SH-SY5Y (cell line): Measurements from ENCODE around the gene SERPIND1.

Experiments used
- GATA2 ChIP-seq: IDR thresholded peaks from 2 replicates; pipeline ENCODE4 v1.6.1; 2011; ENCODE audit warnings: mild to moderate bottlenecking, low read depth, low read length
- GATA3 ChIP-seq: IDR thresholded peaks from 2 replicates; pipeline ENCODE4 v1.6.1; 2011; ENCODE audit warnings: low read depth, mild to moderate bottlenecking, low read length, moderate library complexity

SERPIND1 gene

DNA sequence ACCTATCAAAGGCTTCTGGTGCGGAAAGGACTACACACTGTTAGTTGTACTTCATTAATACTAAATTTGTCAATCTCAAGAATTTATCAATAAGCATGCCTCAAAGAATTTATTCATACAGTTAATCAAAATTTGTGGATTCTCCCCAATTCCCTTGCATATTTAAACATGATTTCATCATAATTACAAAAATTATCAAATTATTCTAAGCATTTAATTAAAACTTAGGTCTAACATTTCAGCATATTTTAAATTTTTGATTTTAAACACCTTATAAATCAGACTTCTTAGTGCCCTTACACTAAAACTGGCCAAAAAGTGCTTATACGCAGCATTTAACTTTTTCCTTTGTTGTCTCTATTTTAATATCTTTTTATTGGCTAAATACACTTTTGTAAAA, 13.8 kb upstream of the SERPIND1 start:
- no peak for TF ChIP-seq GATA2
- no peak for TF ChIP-seq GATA3

DNA sequence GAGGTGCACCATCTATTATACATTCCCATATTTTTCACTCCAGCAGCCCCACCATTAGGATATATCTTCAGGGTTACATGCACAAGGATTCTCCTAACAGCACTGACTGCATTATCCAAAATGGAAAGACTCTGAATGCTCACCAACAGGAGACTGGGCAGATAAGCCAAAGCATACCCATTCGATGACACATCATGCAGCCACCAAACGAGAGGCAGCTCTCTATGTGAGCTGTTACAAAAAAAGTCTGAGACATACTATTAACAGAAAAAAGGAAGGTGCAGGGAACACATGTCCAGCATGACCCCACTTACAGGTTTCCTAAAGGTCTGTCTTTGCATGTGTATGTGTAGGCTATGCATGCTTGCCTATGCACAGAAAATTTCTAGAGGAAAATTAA, 12.4 kb upstream of the SERPIND1 start:
- no peak for TF ChIP-seq GATA2
- TF ChIP-seq GATA3: no peak

DNA sequence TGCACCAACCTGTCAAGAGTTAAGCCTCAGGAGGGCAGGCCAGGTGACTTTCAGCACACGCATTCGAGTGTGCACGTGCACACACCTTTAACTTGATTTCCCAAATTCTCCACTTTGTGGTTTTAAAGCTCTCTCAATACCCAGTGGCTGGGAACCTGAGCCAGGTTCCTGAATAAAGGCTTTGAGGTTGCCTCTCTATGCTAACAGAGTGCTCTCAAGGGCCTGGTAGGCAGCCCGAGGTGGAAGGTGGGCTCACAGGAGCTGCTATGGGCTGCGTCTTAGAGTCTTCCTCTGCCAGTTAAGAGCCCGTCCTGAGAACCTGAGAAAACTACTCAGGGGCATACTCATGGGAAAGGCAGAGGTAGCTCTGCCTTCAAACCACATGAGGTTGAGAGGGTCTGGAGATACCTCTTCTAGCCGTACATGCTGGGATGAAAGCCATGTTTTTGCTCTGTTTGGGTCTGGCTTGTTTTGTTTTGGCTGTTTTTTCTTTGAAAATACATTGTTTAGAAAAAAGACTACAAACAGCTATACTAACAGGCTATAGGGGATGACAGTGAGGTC, 11.6 kb upstream of the SERPIND1 start:
- no peak for TF ChIP-seq GATA3
- TF ChIP-seq GATA2: no peak

DNA sequence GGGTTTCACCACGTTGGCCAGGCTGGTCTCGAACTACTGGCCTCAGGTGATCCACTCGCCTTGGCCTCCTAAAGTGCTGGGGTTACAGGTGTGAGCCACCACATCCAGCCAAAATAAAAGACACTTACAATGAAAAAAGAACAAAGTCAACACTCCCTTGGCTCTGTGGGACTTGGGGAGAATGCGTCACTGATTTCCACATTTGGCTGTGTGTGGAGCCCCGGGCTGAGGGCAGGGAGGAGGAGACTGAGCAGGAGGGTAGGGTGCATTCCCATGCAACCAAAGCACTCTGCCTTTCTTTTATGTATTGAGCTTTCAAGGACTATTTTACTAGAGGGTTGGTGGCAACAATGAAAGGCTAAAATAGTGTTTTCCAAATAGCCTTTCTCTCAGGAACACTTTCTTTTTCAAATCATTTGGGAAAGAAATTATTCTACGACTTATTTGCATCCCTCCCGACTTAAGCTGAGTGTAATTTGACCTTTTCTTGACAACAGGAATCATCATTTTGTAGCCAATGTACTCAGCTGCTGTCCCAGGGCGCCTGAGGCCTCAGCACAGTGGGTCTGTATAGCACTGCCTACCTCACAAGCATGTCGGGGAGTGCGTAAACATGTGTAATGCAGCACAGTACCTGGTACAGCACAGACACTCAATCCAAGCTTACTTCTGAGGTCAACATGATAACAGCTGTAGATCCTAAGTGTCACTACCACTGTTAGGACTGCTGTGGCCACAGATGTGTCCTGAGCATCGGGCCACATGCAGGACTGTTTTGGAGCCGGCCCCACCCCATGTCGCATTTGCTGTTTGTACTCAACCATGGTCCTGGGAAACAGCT, 10.1 kb upstream of the SERPIND1 start:
- TF ChIP-seq GATA2 (no peak), GATA3 (no peak)

DNA sequence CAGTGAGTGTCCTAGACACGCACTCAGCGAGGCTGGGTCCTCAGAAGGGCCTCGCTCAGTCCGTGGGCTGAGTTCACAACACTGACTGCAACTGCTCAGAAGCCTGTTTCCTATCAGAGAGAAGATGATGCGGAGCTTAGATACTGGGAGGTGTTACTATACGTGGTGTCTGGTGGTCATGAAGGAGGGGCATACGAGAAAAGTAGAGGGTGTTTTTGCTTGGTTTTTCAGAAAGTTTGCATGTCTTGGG, 9.5 kb upstream of the SERPIND1 start:
- TF ChIP-seq GATA3: no peak
- no peak for TF ChIP-seq GATA2

DNA sequence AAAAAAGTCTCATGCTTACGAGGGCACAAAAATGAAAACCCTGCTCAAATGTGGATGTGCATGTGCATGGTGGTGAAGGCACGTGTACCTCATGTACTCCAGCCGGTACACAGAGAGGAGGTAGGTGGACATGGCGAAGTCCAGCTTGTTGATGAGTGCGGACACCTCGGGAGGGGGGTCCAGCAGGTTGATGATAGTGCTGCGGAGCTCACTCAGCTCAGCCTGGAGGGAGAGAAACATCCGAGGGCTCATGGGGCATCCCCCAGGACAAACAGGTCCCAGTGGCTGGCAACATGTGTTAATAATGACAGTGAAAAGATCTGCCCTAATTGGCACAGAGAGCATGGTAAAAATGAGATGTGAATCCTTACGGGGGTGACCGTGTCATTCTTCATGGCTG, 9.2 kb upstream of the SERPIND1 start:
- TF ChIP-seq GATA2 (no peak), GATA3 (no peak)

DNA sequence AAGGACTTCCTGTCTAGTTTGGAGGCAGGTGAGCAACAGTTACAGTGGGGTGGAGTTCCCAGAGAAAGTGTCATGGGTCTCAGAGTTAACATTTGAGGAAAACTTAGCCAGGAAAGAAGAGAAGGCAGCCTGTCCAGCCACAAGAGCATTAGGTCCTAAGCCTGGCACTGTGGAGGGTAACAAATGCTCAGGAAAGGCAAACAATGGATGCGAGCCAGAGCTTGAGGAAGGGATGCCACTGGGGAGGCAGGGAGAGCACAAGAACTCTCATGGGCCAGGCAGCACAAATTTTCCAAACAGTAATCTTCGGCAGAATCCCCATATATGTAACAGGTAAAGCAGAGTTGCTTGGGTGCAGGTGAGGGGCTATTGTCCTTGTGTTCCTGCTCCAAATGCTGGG, 8.0 kb upstream of the SERPIND1 start:
- TF ChIP-seq GATA3 (no peak), GATA2 (no peak)

DNA sequence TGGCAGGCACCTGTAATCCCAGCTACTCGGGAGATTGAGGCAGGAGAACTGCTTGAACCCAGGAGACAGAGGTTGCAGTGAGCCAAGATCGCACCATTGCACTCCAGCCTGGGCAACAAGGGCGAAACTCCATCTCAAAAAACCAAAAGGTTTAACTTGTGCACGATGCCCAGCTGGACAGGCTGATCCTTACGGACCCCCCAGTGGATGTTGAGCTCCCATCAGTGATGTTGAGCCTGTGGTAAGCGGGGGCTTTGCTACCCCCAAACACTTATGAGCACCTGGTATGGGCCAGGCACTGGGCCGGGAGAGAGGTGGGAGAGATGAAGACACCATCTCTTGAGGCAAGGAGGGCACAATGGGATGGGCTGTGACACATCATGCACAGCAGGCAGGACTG, 7.4 kb upstream of the SERPIND1 start:
- TF ChIP-seq GATA3: no peak
- TF ChIP-seq GATA2: no peak

DNA sequence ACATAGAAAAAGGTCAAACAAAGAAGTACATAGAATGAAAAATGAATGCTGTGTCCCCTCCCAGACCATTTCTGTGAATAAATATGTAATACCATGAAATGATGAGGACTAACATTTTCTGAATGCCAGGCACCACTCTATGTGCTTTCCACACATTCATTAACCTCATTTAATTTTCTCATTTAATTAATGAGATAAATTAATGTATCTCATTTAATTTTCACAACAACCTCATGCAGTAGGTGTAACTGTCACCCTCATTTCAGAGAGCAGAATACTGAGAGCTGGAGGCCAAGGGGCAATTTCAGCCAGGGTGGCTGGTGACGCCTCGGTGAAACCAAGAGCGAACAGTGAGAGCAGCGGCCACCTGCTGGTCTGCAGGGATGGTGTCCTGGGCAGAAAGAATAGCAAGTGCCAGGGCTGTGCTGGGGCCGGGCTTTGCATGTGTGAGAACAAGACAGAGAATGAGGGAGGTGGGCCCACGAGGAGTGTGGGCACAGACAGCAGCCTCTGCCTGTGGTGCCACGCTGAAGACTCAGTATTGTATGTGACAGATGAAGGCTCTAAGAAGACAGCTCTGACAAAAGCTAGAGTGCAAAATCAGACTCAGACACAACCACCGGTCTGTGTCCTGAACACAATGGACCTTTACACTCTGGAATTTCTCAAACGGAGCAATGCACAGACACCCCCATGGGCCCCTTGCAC, 1.8 kb upstream of the SERPIND1 start:
- TF ChIP-seq GATA2 (no peak), GATA3 (no peak)

DNA sequence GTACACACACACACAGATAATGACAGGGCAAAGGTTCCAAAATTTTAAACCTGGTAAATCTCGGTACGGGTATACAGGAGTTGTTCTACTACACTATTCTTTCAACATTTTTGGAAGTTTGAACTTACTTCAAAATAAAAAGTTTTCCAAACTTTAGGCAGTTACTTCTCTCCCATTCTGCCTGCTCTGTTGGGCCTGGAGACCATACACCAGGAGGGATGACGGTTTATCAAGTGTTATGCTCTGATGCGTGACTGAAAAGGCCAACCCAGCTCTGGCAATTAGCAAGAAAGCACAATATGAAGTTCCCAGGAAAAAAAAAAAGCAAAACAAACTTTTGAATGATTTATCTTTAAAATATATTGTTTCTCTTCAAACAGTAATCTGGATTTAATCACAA, 969 bp downstream of the SERPIND1 start:
- TF ChIP-seq GATA2 (no peak), GATA3 (no peak)

DNA sequence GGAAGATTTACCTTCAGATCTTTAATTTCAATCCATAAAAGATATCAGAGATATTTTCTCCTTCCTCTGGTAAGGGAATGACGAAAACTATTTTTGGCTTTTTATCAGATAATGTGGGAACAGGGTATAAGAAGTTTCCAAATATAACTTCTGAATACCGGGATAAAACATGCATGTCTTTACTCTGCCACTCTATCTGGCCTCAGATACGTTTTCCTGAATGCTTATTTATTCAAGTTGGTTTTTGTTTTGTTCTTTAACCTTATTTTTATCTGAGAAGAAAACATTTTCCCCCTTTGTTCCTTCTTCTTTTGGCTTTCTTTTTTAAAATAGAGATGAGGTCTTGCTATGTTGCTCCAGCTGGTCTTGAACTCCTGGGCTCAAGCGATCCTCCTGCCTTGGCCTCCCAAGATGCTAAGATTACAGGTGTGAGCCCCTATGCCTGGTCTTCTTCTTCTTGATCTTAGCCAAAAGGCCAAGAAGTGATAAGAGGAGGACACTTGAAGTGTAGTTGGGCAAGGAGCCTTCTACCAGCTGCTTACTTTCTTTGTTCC, 1.5 kb downstream of the SERPIND1 start:
- TF ChIP-seq GATA2: no peak
- TF ChIP-seq GATA3: no peak

DNA sequence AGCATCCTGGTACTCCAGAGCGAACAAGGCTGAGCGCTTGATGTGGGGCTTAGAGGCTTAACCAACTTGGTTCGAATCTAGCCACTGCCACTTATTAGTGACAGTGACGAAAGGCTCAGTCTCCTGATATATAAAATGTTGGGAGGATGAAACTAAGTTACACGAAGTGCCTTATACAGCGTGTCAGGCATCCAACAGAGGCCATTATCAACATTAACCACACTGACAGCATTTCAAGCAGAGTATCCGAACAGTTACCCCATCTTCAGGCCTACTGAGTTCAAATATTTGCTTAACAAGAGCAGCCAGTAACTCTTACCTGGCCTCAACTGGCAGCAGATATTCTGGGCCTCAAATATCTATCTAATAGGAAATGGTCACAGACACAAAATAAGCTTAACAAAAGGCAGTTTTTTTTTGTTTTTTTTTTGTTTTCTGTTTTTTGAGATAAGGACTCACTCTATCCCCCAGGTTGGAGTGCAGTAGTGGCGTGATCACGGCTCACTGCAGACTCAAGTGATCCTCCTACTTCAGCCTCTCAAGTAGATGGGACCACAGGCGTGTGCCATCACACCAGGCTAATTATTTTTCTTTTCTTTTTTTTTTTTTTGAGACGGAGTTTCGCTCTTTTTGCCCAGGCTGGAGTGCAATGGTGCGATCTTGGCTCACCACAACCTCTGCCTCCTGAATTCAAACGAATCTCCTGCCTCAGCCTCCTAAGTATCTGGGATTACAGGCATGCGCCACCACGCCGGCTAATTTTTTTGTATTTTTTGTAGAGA, 2.9 kb downstream of the SERPIND1 start:
- TF ChIP-seq GATA2: no peak
- no peak for TF ChIP-seq GATA3

DNA sequence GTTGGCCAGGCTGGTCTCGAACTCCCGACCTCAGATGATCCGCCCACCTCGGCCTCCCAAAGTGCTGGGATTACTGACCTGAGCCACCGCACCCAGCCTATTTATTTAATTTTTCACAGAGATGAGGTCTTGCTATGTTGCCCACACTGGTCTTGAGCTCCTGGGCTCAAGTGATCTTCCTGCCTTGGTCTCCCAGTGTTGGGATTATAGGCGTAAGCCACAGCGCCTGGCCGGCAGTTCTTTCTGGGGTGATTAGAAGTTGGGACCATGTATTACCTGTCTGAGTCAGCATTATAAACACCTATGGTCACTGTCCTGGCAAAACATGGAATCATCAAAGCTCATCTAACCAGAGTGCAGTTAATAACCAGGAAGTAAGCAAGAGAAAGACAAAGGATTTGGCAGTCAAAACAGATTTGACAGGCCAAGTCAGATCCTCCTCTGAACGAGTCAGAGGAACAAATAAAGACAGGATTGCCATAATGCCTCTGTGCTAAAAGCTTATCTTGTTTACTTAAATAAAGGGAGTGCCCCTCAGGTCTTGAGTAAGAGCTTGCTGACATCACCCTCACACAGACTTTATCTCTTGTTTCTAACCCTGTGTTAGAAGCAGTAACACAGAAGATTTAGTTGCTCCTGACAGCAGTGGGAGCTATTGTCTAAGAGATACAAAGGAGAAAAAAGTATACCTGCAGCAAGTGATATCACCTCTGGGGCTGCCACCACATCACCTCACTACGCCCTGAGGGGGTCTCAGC, 3.7 kb downstream of the SERPIND1 start:
- TF ChIP-seq GATA2: no peak
- TF ChIP-seq GATA3: no peak
